Measurements from ENCODE around the gene LKAAEAR1. TPM values are rescaled to one million over a fixed set of nuclear protein-coding genes. Genes with fewer than 3 reads are reported as not detected.

Gene LKAAEAR1
- polyA plus RNA-seq, 1 donor (not counting 4 experiments of a cell fraction or from before 2014, with no cell fraction given): not detected

- Histone ChIP-seq H3K27me3 (ENCODE audit: control insufficient read depth, extremely low read depth, insufficient read depth, low read length) (peaks cover 40% of the 10 kb centered on the region), H3K9ac (ENCODE audit: control insufficient read depth, extremely low read depth, insufficient read depth, low read length) (no peak overlapping the region), H3K79me2 (ENCODE audit: control insufficient read depth, insufficient read depth, low read length) (no peaks in the 10 kb centered on the region), H3K4me2 (ENCODE audit: control insufficient read depth, extremely low read depth, insufficient read depth, low read depth, low read length) (no peak overlapping the region), H2AFZ (ENCODE audit: control insufficient read depth, low read length) (no peak overlapping the region), H3K9me1 (ENCODE audit: control insufficient read depth, extremely low read depth, insufficient read depth, low read length) (no peaks in the 10 kb centered on the region), H4K20me1 (ENCODE audit: control insufficient read depth, extremely low read depth, insufficient read depth, low read length) (no peaks in the 10 kb centered on the region), H3K4me3 (ENCODE audit: control insufficient read depth in 2 of 3, extremely low read depth in 1 of 3, insufficient read depth in 2 of 3, low read depth in 1 of 3, low read length in 3 of 3) (no peak overlapping the region), H3K27ac (ENCODE audit: control insufficient read depth, insufficient read depth, low read length) (no peak overlapping the region), H3K9me3 (ENCODE audit: control insufficient read depth, low read depth, low read length) (no peaks in the 10 kb centered on the region), H3K36me3 (ENCODE audit: control insufficient read depth in 2 of 2, extremely low read depth in 1 of 2, insufficient read depth in 2 of 2, low read length in 2 of 2) (no peaks in the 10 kb centered on the region), H3K4me1 (ENCODE audit: control insufficient read depth, extremely low read depth, insufficient read depth, low read length) (no peaks in the 10 kb centered on the region)
- no peak for FAIRE-seq
- no peak for DNase-seq (ENCODE audit: low read depth, low spot score)
- dilution Hi-C loops (cut with MboI; ENCODE audit: extremely low pct_ligation_motif_present, low sequenced_read_pairs): no loop called here
- TF ChIP-seq, protein P1, sequence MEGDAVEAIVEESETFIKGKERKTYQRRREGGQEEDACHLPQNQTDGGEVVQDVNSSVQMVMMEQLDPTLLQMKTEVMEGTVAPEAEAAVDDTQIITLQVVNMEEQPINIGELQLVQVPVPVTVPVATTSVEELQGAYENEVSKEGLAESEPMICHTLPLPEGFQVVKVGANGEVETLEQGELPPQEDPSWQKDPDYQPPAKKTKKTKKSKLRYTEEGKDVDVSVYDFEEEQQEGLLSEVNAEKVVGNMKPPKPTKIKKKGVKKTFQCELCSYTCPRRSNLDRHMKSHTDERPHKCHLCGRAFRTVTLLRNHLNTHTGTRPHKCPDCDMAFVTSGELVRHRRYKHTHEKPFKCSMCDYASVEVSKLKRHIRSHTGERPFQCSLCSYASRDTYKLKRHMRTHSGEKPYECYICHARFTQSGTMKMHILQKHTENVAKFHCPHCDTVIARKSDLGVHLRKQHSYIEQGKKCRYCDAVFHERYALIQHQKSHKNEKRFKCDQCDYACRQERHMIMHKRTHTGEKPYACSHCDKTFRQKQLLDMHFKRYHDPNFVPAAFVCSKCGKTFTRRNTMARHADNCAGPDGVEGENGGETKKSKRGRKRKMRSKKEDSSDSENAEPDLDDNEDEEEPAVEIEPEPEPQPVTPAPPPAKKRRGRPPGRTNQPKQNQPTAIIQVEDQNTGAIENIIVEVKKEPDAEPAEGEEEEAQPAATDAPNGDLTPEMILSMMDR (optimal IDR thresholded peaks at IDR 0.05 in 1 of 3, IDR thresholded peaks at IDR 0.05 in 1 of 3, conservative IDR thresholded peaks at IDR 0.05 in 1 of 3; ENCODE audit: extremely low read depth in 1 of 3, insufficient read depth in 2 of 3, low read length in 3 of 3): no peak
- no peak for TF ChIP-seq EZH2 (IDR thresholded peaks at IDR 0.05; ENCODE audit: low read length)
These were observed 16.3 kb upstream of the LKAAEAR1 start for GRCh38 chr20:64100566-64100888.

DNA sequence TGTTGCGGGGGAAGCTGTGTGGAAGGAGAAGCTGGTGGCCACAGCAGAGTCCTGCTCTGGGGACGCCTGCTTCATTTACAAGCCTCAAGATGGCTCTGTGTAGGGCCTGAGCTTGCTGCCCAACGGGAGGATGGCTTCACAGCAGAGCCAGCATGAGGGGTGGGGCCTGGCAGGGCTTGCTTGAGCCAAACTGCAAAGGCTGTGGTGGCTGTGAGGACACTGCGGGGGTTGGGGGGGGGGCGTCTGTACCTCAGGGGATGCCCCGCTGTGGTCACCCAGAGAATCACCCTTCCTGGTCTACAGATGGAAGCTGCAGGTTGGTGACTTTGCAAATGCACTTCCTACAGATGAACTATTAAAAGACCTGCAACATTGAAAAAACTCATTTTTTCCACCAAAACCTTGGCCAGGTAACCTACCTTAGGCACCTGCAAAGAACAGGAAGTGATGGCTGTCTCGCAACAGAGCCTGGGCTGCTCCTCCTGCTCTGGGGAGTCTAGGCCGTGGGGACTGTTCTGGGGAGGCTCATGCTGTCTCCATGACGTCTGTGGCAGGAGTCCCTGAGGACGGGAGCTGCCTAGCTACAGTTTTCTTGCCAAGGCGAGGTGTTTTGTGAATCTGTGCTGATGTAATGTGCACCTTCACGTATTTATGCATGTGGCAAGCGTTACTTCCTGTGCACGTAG lies 15.8 kb upstream of the LKAAEAR1 start:
- H3K9ac ChIP-seq (ENCODE audit: control insufficient read depth, extremely low read depth, insufficient read depth, low read length): no peak overlapping the region
- DNase-seq (ENCODE audit: low read depth, low spot score): no peak
- no peak overlapping the region for H3K4me2 ChIP-seq (ENCODE audit: control insufficient read depth, extremely low read depth, insufficient read depth, low read depth, low read length)
- no peaks in the 10 kb centered on the region for H3K9me3 ChIP-seq (ENCODE audit: control insufficient read depth, low read depth, low read length)
- FAIRE-seq: no peak
- H3K27me3 ChIP-seq (ENCODE audit: control insufficient read depth, extremely low read depth, insufficient read depth, low read length): peaks cover 40% of the 10 kb centered on the region
- H3K4me3 ChIP-seq (ENCODE audit: control insufficient read depth in 2 of 3, extremely low read depth in 1 of 3, insufficient read depth in 2 of 3, low read depth in 1 of 3, low read length in 3 of 3): no peak overlapping the region
- H3K4me1 ChIP-seq (ENCODE audit: control insufficient read depth, extremely low read depth, insufficient read depth, low read length): no peaks in the 10 kb centered on the region
- no peak for TF ChIP-seq EZH2 (IDR thresholded peaks at IDR 0.05; ENCODE audit: low read length)
- TF ChIP-seq, protein P1 (optimal IDR thresholded peaks at IDR 0.05 in 1 of 3, IDR thresholded peaks at IDR 0.05 in 1 of 3, conservative IDR thresholded peaks at IDR 0.05 in 1 of 3; ENCODE audit: extremely low read depth in 1 of 3, insufficient read depth in 2 of 3, low read length in 3 of 3): no peak
- H2AFZ ChIP-seq (ENCODE audit: control insufficient read depth, low read length): no peak overlapping the region
- no peaks in the 10 kb centered on the region for H3K9me1 ChIP-seq (ENCODE audit: control insufficient read depth, extremely low read depth, insufficient read depth, low read length)
- H3K27ac ChIP-seq (ENCODE audit: control insufficient read depth, insufficient read depth, low read length): no peak overlapping the region
- no peaks in the 10 kb centered on the region for H3K36me3 ChIP-seq (ENCODE audit: control insufficient read depth in 2 of 2, extremely low read depth in 1 of 2, insufficient read depth in 2 of 2, low read length in 2 of 2)
- H4K20me1 ChIP-seq (ENCODE audit: control insufficient read depth, extremely low read depth, insufficient read depth, low read length): no peaks in the 10 kb centered on the region
- dilution Hi-C loops (cut with MboI; ENCODE audit: extremely low pct_ligation_motif_present, low sequenced_read_pairs): no loop called here
- no peaks in the 10 kb centered on the region for H3K79me2 ChIP-seq (ENCODE audit: control insufficient read depth, insufficient read depth, low read length)
